CD4-positive, alpha-beta T cell (primary cell): ENCODE measurements around the gene CCDC185. TPM values are rescaled to one million over a fixed set of nuclear protein-coding genes. Genes with fewer than 3 reads are reported as not detected.

Experiments
- ATAC-seq: fragments of 200-7000 bp; cut with Tn5 transposase; one replicate; pipeline ENCODE4 v1.10.0; 2022; ENCODE audit warnings: mild to moderate bottlenecking; ENCODE audit not compliant: poor library complexity
- CTCF ChIA-PET: fragments of 350-600 bp; sonication (Branson Sonifier 250); formaldehyde crosslinking; loops from one replicate; lab custom pipeline; 2021; ENCODE audit warnings: antibody characterized with exemption, inconsistent platforms; lab: Charles Lee
- POLR2A ChIA-PET: fragments of 350-600 bp; sonication (Branson Sonifier 250); formaldehyde crosslinking; loops from one replicate; lab custom pipeline; 2021; ENCODE audit warnings: antibody characterized with exemption, inconsistent platforms; lab: Charles Lee
- DNase-seq, 14 experiments: peaks; one replicate each; pipeline ENCODE4 v3.0.0-alpha.2; 2013 to 2020; ENCODE audit warnings: mixed read lengths in 2 of 14
- H3K27ac ChIP-seq, 2 donors: one replicate each; pipeline versions ENCODE4 v1.5.1 to v1.7.0; 2013; ENCODE audit warnings: low read length in 2 of 2, low read depth in 1 of 2, mild to moderate bottlenecking in 1 of 2
- H3K27me3 ChIP-seq, 2 experiments: 1 replicate in 1 of 2; 2 replicates in 1 of 2; pipeline versions ENCODE4 v1.6.1 to v1.7.0; 2013; ENCODE audit warnings: low read length in 2 of 2, control low read depth in 1 of 2, mild to moderate bottlenecking in 1 of 2, moderate library complexity in 1 of 2; ENCODE audit not compliant: insufficient read depth in 2 of 2, control insufficient read depth in 1 of 2
- H3K36me3 ChIP-seq: one replicate; pipeline ENCODE4 v1.6.1; 2013; ENCODE audit warnings: low read length, control low read depth; ENCODE audit not compliant: insufficient read depth
- H3K4me1 ChIP-seq: one replicate; pipeline ENCODE4 v1.6.1; 2013; ENCODE audit warnings: low read length, control low read depth; ENCODE audit not compliant: insufficient read depth
- H3K4me3 ChIP-seq: one replicate; pipeline ENCODE4 v1.5.1; 2013; ENCODE audit warnings: mild to moderate bottlenecking, low read length, moderate library complexity
- H3K9me3 ChIP-seq, 2 experiments: 1 replicate in 1 of 2; 2 replicates in 1 of 2; pipeline versions ENCODE4 v1.6.1 to v1.7.0; 2013; ENCODE audit warnings: low read length in 2 of 2, mild to moderate bottlenecking in 2 of 2, control low read depth in 1 of 2, moderate library complexity in 1 of 2; ENCODE audit not compliant: control insufficient read depth in 1 of 2, insufficient read depth in 1 of 2
- H3K27ac Mint-ChIP-seq: one replicate; pipeline ENCODE4 v1.8.0; 2020; ENCODE audit warnings: mixed read lengths
- H3K27me3 Mint-ChIP-seq: one replicate; pipeline ENCODE4 v1.8.0; 2021; ENCODE audit warnings: mixed read lengths
- H3K36me3 Mint-ChIP-seq: one replicate; pipeline ENCODE4 v1.8.0; 2021; ENCODE audit warnings: low read depth, mixed read lengths
- H3K4me1 Mint-ChIP-seq: one replicate; pipeline ENCODE4 v1.8.0; 2021; ENCODE audit warnings: low read depth, mixed read lengths
- H3K4me3 Mint-ChIP-seq: one replicate; pipeline ENCODE4 v1.8.0; 2020; ENCODE audit warnings: mild to moderate bottlenecking, mixed read lengths
- H3K9me3 Mint-ChIP-seq: one replicate; pipeline ENCODE4 v1.8.0; 2020; ENCODE audit warnings: mixed read lengths
- CTCF ChIP-seq: fragments of 200-600 bp; IDR thresholded peaks from one replicate; pipeline ENCODE4 v1.8.0; 2022; ENCODE audit warnings: antibody characterized with exemption, mild to moderate bottlenecking
- intact Hi-C, 2 experiments: fragments of 100-400 bp; cut with DNase I in 1 of 2; cut with micrococcal nuclease in 1 of 2; formaldehyde crosslinking; loops; one replicate each; pipeline versions ENCODE4 v1.15.1 to v1.9.0; 2023 to 2025; cut with DNase I, micrococcal nuclease
- total RNA-seq, 174 experiments: library from RNA in 2 of 174; stranded (reverse) in 2 of 174; gene quantifications; one replicate each; pipeline ENCODE4 v1.2.3 and lab custom pipeline; 2021 to 2026

The CCDC185 gene
- total RNA-seq, 2 experiments from 2014 or later = not detected

- Histone ChIP-seq H3K9me3 (no peaks in the 10 kb centered on the region), H3K27me3 (no peaks in the 10 kb centered on the region), H3K36me3 (no peaks in the 10 kb centered on the region), H3K4me3 (no peak overlapping the region), H3K4me1 (no peaks in the 10 kb centered on the region), H3K27ac (no peak overlapping the region)
- ChIA-PET POLR2A (no interaction called here), CTCF (no interaction called here)
- H3K27me3 Mint-ChIP-seq = no peaks in the 10 kb centered on the region
- ATAC-seq (no peak), DNase-seq (no peak)
- peaks cover 34% of the 10 kb centered on the region for H3K4me1 Mint-ChIP-seq
- no peaks in the 10 kb centered on the region for H3K9me3 Mint-ChIP-seq
- H3K27ac Mint-ChIP-seq = no peak overlapping the region
- TF ChIP-seq CTCF = no peak
- no peak overlapping the region for H3K4me3 Mint-ChIP-seq
- intact Hi-C loops = no loop called here
- peaks cover 7% of the 10 kb centered on the region for H3K36me3 Mint-ChIP-seq
Measured at GRCh38 chr1:223345720-223346119, 47.5 kb upstream of the CCDC185 start.

GRCh38 chr1:223346311-223346710 lies 46.9 kb upstream of the CCDC185 start:
- POLR2A ChIA-PET = no interaction called here
- no peaks in the 10 kb centered on the region for H3K9me3 Mint-ChIP-seq

DNA sequence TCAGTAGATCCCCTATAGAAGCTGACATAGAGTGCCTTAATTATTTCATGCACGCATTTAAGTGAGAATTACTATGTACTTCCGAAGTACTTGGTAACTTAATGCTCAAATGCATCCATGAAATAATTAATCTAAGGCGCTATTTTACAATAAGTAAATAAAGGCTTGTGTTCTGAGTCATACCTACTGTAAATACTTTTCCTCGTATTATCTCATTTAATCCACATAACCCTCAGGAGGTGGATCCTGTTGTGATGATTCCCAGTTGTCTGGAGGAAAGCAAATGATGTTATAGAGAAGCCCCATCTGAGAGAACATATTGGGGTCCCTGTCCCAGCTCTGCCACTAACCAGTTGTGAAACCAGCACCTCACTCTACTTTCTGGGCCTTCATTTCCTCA lies 45.6 kb upstream of the CCDC185 start:
- intact Hi-C loops = no loop called here
- Histone ChIP-seq H3K27ac (no peak overlapping the region), H3K27me3 (no peaks in the 10 kb centered on the region), H3K4me1 (no peaks in the 10 kb centered on the region), H3K36me3 (no peaks in the 10 kb centered on the region), H3K4me3 (no peak overlapping the region), H3K9me3 (no peaks in the 10 kb centered on the region)
- peaks cover 7% of the 10 kb centered on the region for H3K36me3 Mint-ChIP-seq
- no peaks in the 10 kb centered on the region for H3K27me3 Mint-ChIP-seq
- ChIA-PET POLR2A (no interaction called here), CTCF (no interaction called here)
- no peak for ATAC-seq
- peaks cover 34% of the 10 kb centered on the region for H3K4me1 Mint-ChIP-seq
- no peak overlapping the region for H3K4me3 Mint-ChIP-seq
- DNase-seq = no peak
- H3K27ac Mint-ChIP-seq = no peak overlapping the region
- no peak for TF ChIP-seq CTCF
- no peaks in the 10 kb centered on the region for H3K9me3 Mint-ChIP-seq

More at GRCh38 chr1:223346311-223346710, 46.9 kb upstream of the CCDC185 start:
- no peaks in the 10 kb centered on the region for H3K4me1 ChIP-seq
- no peaks in the 10 kb centered on the region for H3K27me3 ChIP-seq
- DNase-seq (no peak), ATAC-seq (no peak)
- no peaks in the 10 kb centered on the region for H3K9me3 ChIP-seq
- H3K4me3 Mint-ChIP-seq = no peak overlapping the region
- H3K4me1 Mint-ChIP-seq = peaks cover 34% of the 10 kb centered on the region
- H3K4me3 ChIP-seq = no peak overlapping the region
- no peaks in the 10 kb centered on the region for H3K27me3 Mint-ChIP-seq
- intact Hi-C loops = no loop called here
- no peak for TF ChIP-seq CTCF
- no peaks in the 10 kb centered on the region for H3K36me3 ChIP-seq
- no peak overlapping the region for H3K27ac ChIP-seq
- peaks cover 7% of the 10 kb centered on the region for H3K36me3 Mint-ChIP-seq
- H3K27ac Mint-ChIP-seq = no peak overlapping the region
- CTCF ChIA-PET = no interaction called here
